GM12878 (cell line): ENCODE data around the gene TARDBP. TPM values are rescaled to one million over a fixed set of nuclear protein-coding genes. Genes with fewer than 3 reads are reported as not detected.
A peak's percentile ranks its signal among the peaks of the same experiment; 100 is the strongest.

ENCODE experiments used
- ATAC-seq: fragments of 200-7000 bp; cut with Tn5 transposase; 3 replicates; pipeline ENCODE4 v1.9.1; 2020; ENCODE audit warnings: mild to moderate bottlenecking, moderate library complexity
- BruUV-seq: library from RNA; stranded (reverse); fragments of 400-500 nt; replicated peaks from 2 replicates; lab custom pipeline; 2021; lab: Mats Ljungman, UMichigan
- CTCF ChIA-PET: fragments of 300-600 bp; sonication (Branson Sonifier 250); formaldehyde crosslinking; extraction: SDS; loops from one replicate; lab custom pipeline; 2021; ENCODE audit warnings: inconsistent platforms; lab: Yijun Ruan, JAX
- POLR2A ChIA-PET: fragments of 350-600 bp; formaldehyde crosslinking; extraction: SDS; loops from one replicate; lab custom pipeline; 2021; ENCODE audit warnings: inconsistent platforms; lab: Charles Lee
- RAD21 ChIA-PET: fragments of 300-600 bp; sonication (Branson Sonifier 250); formaldehyde crosslinking; loops from one replicate; lab custom pipeline; 2023; ENCODE audit warnings: antibody characterized with exemption; ENCODE audit not compliant: unreplicated experiment; lab: Charles Lee
- SMC1A ChIA-PET: fragments of 300-600 bp; sonication (Branson Sonifier 250); formaldehyde crosslinking; loops from one replicate; lab custom pipeline; 2023; ENCODE audit not compliant: unreplicated experiment, uncharacterized antibody; lab: Charles Lee
- DNase-seq: peaks from one replicate; pipeline ENCODE4 v3.0.0-alpha.2; 2011; ENCODE audit warnings: low read depth, low spot score
- FAIRE-seq: peaks from 3 replicates; lab custom pipeline; 2011; peaks lifted over from hg19 to GRCh38; lab: Jason Lieb, UNC
- H2AFZ ChIP-seq: 2 replicates; pipeline ENCODE4 v1.6.0; 2011; ENCODE audit warnings: low read depth, low read length, control low read depth; ENCODE audit not compliant: control insufficient read depth
- H3K27ac ChIP-seq: 2 replicates; pipeline ENCODE4 v1.5.1; 2011; ENCODE audit warnings: control low read depth; ENCODE audit not compliant: control insufficient read depth, insufficient read depth
- H3K27me3 ChIP-seq, 2 experiments: replicated peaks in 1 of 2; 2 replicates each; pipeline versions ENCODE4 v1.6.0 to v1.6.1; 2011; ENCODE audit warnings: low read length in 1 of 2; ENCODE audit not compliant: control insufficient read depth in 2 of 2, insufficient read depth in 2 of 2
- H3K36me3 ChIP-seq, 2 experiments: 2 replicates each; pipeline ENCODE4 v1.5.1; 2011; ENCODE audit warnings: low read length in 1 of 2; ENCODE audit not compliant: control insufficient read depth in 2 of 2, insufficient read depth in 2 of 2
- H3K4me1 ChIP-seq: 2 replicates; pipeline ENCODE4 v1.6.1; 2011; ENCODE audit warnings: mild to moderate bottlenecking, low read length, moderate library complexity, mixed read lengths; ENCODE audit not compliant: control insufficient read depth, insufficient read depth
- H3K4me2 ChIP-seq: 2 replicates; pipeline ENCODE4 v1.6.0; 2011; ENCODE audit warnings: control low read depth; ENCODE audit not compliant: control insufficient read depth, insufficient read depth
- H3K4me3 ChIP-seq: fragments of 200-600 bp; sonication (generic); 2 replicates; pipeline ENCODE4 v1.5.1; 2016
- H3K79me2 ChIP-seq: 2 replicates; pipeline ENCODE4 v1.6.0; 2011; ENCODE audit warnings: low read length; ENCODE audit not compliant: control insufficient read depth, insufficient read depth
- H3K9ac ChIP-seq: 2 replicates; pipeline ENCODE4 v1.8.0; 2011; ENCODE audit warnings: low read length, control low read depth, mixed read lengths; ENCODE audit not compliant: control insufficient read depth, insufficient read depth
- H3K9me3 ChIP-seq: replicated peaks from 3 replicates; pipeline ENCODE4 v1.5.1; 2011; ENCODE audit warnings: mild to moderate bottlenecking, low read length; ENCODE audit not compliant: control insufficient read depth, insufficient read depth
- H4K20me1 ChIP-seq: 2 replicates; pipeline ENCODE4 v1.6.0; 2011; ENCODE audit not compliant: control insufficient read depth, insufficient read depth
- CBFB ChIP-seq: IDR thresholded peaks from 2 replicates; pipeline ENCODE4 v1.6.1; 2016; ENCODE audit warnings: antibody characterized with exemption, low read depth
- MTA3 ChIP-seq: IDR thresholded peaks from 2 replicates; pipeline ENCODE4 v1.6.1; 2012; ENCODE audit warnings: low read length, inconsistent platforms, borderline replicate concordance
- PML ChIP-seq: IDR thresholded peaks from 2 replicates; pipeline ENCODE4 v1.6.1; 2012; ENCODE audit warnings: low read length, inconsistent platforms
- POLR2A ChIP-seq: IDR thresholded peaks from 2 replicates; pipeline ENCODE4 v1.6.1; 2011; ENCODE audit warnings: low read depth, mild to moderate bottlenecking, low read length
- POLR2AphosphoS2 ChIP-seq: IDR thresholded peaks from 2 replicates; pipeline ENCODE4 v1.6.1; 2011; ENCODE audit warnings: low read depth, mild to moderate bottlenecking, low read length, improper control_type of control experiment, moderate library complexity
- POLR2AphosphoS5 ChIP-seq: IDR thresholded peaks from 2 replicates; pipeline ENCODE4 v1.6.1; 2011; ENCODE audit warnings: mild to moderate bottlenecking, low read length, inconsistent platforms
- RELA ChIP-seq: fragments of 450-650 bp; IDR thresholded peaks from 2 replicates; pipeline ENCODE4 v1.8.0; 2014; ENCODE audit warnings: borderline replicate concordance; ENCODE audit not compliant: partially characterized antibody
- STAT1 ChIP-seq: fragments of 450-650 bp; conservative IDR thresholded peaks from 2 replicates; pipeline ENCODE4 v1.6.1; 2014; ENCODE audit warnings: antibody characterized with exemption, mild to moderate bottlenecking
- ZBED1 ChIP-seq: IDR thresholded peaks from 2 replicates; pipeline ENCODE4 v1.6.1; 2016; ENCODE audit warnings: borderline replicate concordance
- ZNF592 ChIP-seq: fragments of 450-650 bp; IDR thresholded peaks from 2 replicates; pipeline ENCODE4 v1.6.1; 2017; ENCODE audit warnings: mild to moderate bottlenecking, moderate library complexity
- WGBS: methylation state at CpG from one replicate; pipeline ENCODE4 v1.1.6; 2016; ENCODE audit warnings: low lambda C conversion rate; ENCODE audit not compliant: insufficient replicate concordance, insufficient coverage; ENCODE audit errors: missing lambda C conversion rate; 5-methylcytosine and 5-hydroxymethylcytosine counted together
- in situ Hi-C: fragments of 300-500 bp; cut with MboI; formaldehyde crosslinking; loops from 9 replicates; pipeline ENCODE4 v1.14.3; 2018; ENCODE audit warnings: mixed read lengths
- intact Hi-C: fragments of 100-400 bp; cut with micrococcal nuclease; formaldehyde crosslinking; loops from one replicate; pipeline ENCODE4 v1.14.2; 2022; ENCODE audit not compliant: unreplicated experiment
- polyA plus RNA-seq, 11 experiments: library from polyadenylated mRNA; depleted of rRNA in 4 of 11; unstranded in 6 of 11; stranded (reverse) in 5 of 11; fragments of >200 nt; fragmentation: Nextera tagmentation in 4 of 11; fragmentation: Illumina TruSeq in 1 of 11; extraction: Ambion mirVana in 4 of 11; extraction: Trizol in 1 of 11; gene quantifications; 1 replicate in 1 of 11; 2 replicates in 10 of 11; pipeline versions ENCODE4 v1.2.1 to v1.2.3, GENCODE V29; 2011 to 2016; ENCODE audit warnings: inconsistent platforms in 2 of 11, missing spikeins in 2 of 11, low read depth in 1 of 11
- total RNA-seq, 4 experiments: library from RNA; depleted of rRNA in 3 of 4; stranded (reverse); fragments of >200 nt in 3 of 4; fragmentation: Illumina TruSeq in 1 of 4; extraction: Trizol in 1 of 4; gene quantifications; 2 replicates each; pipeline versions ENCODE4 v1.2.1 to v1.2.3, GENCODE V29; 2013 to 2021

The TARDBP gene
- total and polyA plus RNA-seq, 10 of the 15 experiments (the other 5 are each of a cell fraction or from before 2014, with no cell fraction given) = 55.6 to 318 (median 192) TPM

GRCh38 chr1:11030865-11031264, 18.4 kb downstream of the TARDBP start:
- in situ Hi-C loops = no loop called here
- FAIRE-seq (no peak), DNase-seq (no peak), ATAC-seq (no peak)
- no peaks in the 10 kb centered on the region for H4K20me1 ChIP-seq
- WGBS = 87% methylated on average over 9 of the region's 9 CpGs
- no peak overlapping the region for H2AFZ ChIP-seq
- H3K4me2 ChIP-seq = no peak overlapping the region
- POLR2A ChIA-PET = interaction anchor here (1.0 kb wide), 1 partner anchor 10 kb away, joined by 4 read pairs; no protein-coding TSS in a partner anchor
- CTCF ChIA-PET = interaction anchor here (0.7 to 1.6 kb wide), 2 partner anchors 49 to 536 kb away, joined by 3 read pairs; no protein-coding TSS in a partner anchor
- intact Hi-C loops = no loop called here
- no TSS peak for BruUV-seq
- SMC1A ChIA-PET = interaction anchor here (1.0 to 1.1 kb wide), 2 partner anchors 31 to 66 kb away, joined by 3 read pairs; no protein-coding TSS in a partner anchor
- H3K27ac ChIP-seq = no peak overlapping the region
- TF ChIP-seq POLR2A = peak; percentile 29; the same call in 1 of the 2 replicates
- 0 out of 2 replicates have a peak, but pooled peaks have one; percentile 25 for TF ChIP-seq MTA3
- TF ChIP-seq ZBED1 = peak; percentile 37; the same call in 1 of the 2 replicates
- peak; percentile 59; the same call in 1 of the 2 replicates for TF ChIP-seq POLR2AphosphoS2
- TF ChIP-seq PML = no peak
- no peaks in the 10 kb centered on the region for H3K27me3 ChIP-seq
- no peaks in the 10 kb centered on the region; the same call in 1 of the 2 replicates for H3K79me2 ChIP-seq
- no peaks in the 10 kb centered on the region for H3K9me3 ChIP-seq
- no peak overlapping the region for H3K9ac ChIP-seq
- peaks cover 0 to 14% of the 10 kb centered on the region in 2 experiments; a peak in 2 of 4 replicates for H3K36me3 ChIP-seq
- no peak overlapping the region for H3K4me3 ChIP-seq
- no peaks in the 10 kb centered on the region for H3K4me1 ChIP-seq
- RAD21 ChIA-PET = no interaction called here

DNA sequence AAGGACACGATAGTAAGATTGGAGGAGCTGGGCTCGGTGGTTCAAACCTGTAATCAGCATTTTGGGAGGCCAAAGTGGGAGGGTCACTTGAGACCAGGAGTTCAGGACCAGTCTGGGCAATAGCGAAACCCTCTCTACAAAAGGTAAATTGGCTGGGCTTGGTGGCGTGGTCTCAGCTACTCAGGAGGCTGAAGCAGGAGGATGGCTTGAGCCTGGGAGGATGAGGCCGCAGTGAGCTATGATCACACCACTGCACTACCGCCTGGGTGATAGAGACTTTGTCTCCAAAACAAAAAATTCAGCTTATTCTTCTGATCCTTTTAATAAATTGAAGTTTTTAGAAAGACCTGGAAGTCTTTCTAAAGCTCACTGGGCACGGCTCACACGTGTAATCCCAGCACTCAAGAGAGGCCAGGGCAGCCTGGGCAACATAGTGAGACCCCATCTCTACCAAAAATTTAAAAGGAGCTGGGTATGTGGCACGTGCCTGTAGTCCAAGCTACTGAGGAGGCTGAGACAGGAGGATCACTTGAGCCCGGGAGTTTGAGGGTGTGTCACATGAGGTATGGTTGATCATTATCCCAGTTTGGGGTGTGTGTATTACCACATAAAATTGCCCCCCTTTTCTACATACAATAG, 19.3 kb downstream of the TARDBP start:
- no peaks in the 10 kb centered on the region for H3K27me3 ChIP-seq
- H3K4me3 ChIP-seq = no peak overlapping the region
- ChIA-PET CTCF (interaction anchor here (0.7 to 1.6 kb wide), 2 partner anchors 48 to 536 kb away, joined by 3 read pairs; no protein-coding TSS in a partner anchor), SMC1A (interaction anchor here (0.9 to 1.0 kb wide), 2 partner anchors 67 to 194 kb away, joined by 3 read pairs; no protein-coding TSS in a partner anchor), POLR2A (interaction anchor here (0.7 kb wide), 1 partner anchor 69 kb away, joined by 8 read pairs; no protein-coding TSS in a partner anchor), RAD21 (interaction anchor here (0.6 kb wide), 1 partner anchor 20 kb away, joined by 3 read pairs; no protein-coding TSS in a partner anchor)
- ATAC-seq (peak; percentile 18; the same call in 1 of the 3 replicates), FAIRE-seq (no peak), DNase-seq (no peak)
- peak; percentile 66; the same call in 1 of the 2 replicates for TF ChIP-seq POLR2AphosphoS5
- TF ChIP-seq STAT1 = no peak
- TF ChIP-seq ZNF592 = no peak
- TF ChIP-seq RELA = no peak
- TF ChIP-seq PML = no peak
- no peak for TF ChIP-seq CBFB
- H3K79me2 ChIP-seq = no peaks in the 10 kb centered on the region; the same call in 1 of the 2 replicates
- no peaks in the 10 kb centered on the region for H4K20me1 ChIP-seq
- no peak overlapping the region for H3K4me2 ChIP-seq
- intact Hi-C loops (no loop called here), in situ Hi-C loops (no loop called here)
- WGBS = 95% methylated on average over 10 of the region's 10 CpGs
- no TSS peak for BruUV-seq
- H3K9me3 ChIP-seq = no peaks in the 10 kb centered on the region
- peaks cover 0 to 5% of the 10 kb centered on the region in 2 experiments; a peak in 2 of 4 replicates for H3K36me3 ChIP-seq
- no peak overlapping the region for H3K27ac ChIP-seq
- no peak overlapping the region for H2AFZ ChIP-seq
- no peaks in the 10 kb centered on the region for H3K4me1 ChIP-seq
- no peak overlapping the region for H3K9ac ChIP-seq
